Measurements from ENCODE around the gene ARHGEF1.

GRCh38 chr19:41955521-41955920 lies 72.5 kb downstream of the ARHGEF1 start:
- TF ChIP-seq YY1 (tag by site-specific recombination; IDR thresholded peaks at IDR 0.05): no peak
- no peak for TF ChIP-seq ZNF549 (tag by site-specific recombination; IDR thresholded peaks at IDR 0.05)
- no peak for TF ChIP-seq ZBTB7A (tag by site-specific recombination; IDR thresholded peaks at IDR 0.05; ENCODE audit: low read depth)
